ENCODE data around the gene TXNL4B. TPM values are rescaled to one million over a fixed set of nuclear protein-coding genes. Genes with fewer than 3 reads are reported as not detected.
A peak's percentile ranks its signal among the peaks of the same experiment; 100 is the strongest.

The TXNL4B gene
- total RNA-seq, 1 experiment from 2014 or later = 12.2 TPM

- ChIA-PET POLR2A (ENCODE audit: unreplicated experiment) (no interaction called here), CTCF (interaction anchor here (0.5 to 1.0 kb wide), 3 partner anchors 25 to 659 kb away, joined by 3 to 5 read pairs (median 4); no protein-coding TSS in a partner anchor)
- Histone ChIP-seq H3K4me3 (no peak overlapping the region), H3F3A (ENCODE audit: insufficient read depth, low read depth) (no peaks in the 10 kb centered on the region), H4K20me1 (ENCODE audit: insufficient read depth) (no peaks in the 10 kb centered on the region), H3K4me1 (replicated peaks; ENCODE audit: insufficient read depth) (no peaks in the 10 kb centered on the region), H3K27ac (no peak overlapping the region), H3K79me2 (ENCODE audit: low read depth) (no peaks in the 10 kb centered on the region), H3K27me3 (ENCODE audit: insufficient read depth, low read depth) (peaks cover 21% of the 10 kb centered on the region), H2AFZ (no peak overlapping the region), H3K36me3 (ENCODE audit: low read depth) (no peaks in the 10 kb centered on the region), H3K9me2 (ENCODE audit: insufficient read depth) (no peaks in the 10 kb centered on the region), H3K9me3 (ENCODE audit: insufficient read depth, low read depth) (no peaks in the 10 kb centered on the region), H3K4me2 (no peak overlapping the region)
- BruUV-seq (replicated peaks) = no TSS peak
- peak; percentile 39 to 60 for DNase-seq
- intact Hi-C loops (cut with micrococcal nuclease; ENCODE audit: unreplicated experiment) = loop anchor here (2.0 kb wide), 1 partner anchor 342 kb away; no protein-coding TSS in a partner anchor
- no peak for TF ChIP-seq EZH2 (IDR thresholded peaks at IDR 0.05; ENCODE audit: low read depth)
- peak; percentile 87 for TF ChIP-seq CTCF (conservative IDR thresholded peaks at IDR 0.05)
Observed at GRCh38 chr16:72124761-72125634, 31.6 kb upstream of the TXNL4B start.

- no peaks in the 10 kb centered on the region for H3K36me3 ChIP-seq (ENCODE audit: low read depth)
- no peaks in the 10 kb centered on the region for H4K20me1 ChIP-seq (ENCODE audit: insufficient read depth)
- H3K27ac ChIP-seq = no peak overlapping the region
- CTCF ChIA-PET = no interaction called here
- no peaks in the 10 kb centered on the region for H3K9me2 ChIP-seq (ENCODE audit: insufficient read depth)
- POLR2A ChIA-PET (ENCODE audit: unreplicated experiment) = no interaction called here
- H3K4me2 ChIP-seq = no peak overlapping the region
- no peaks in the 10 kb centered on the region for H3K79me2 ChIP-seq (ENCODE audit: low read depth)
- peaks cover 13% of the 10 kb centered on the region for H3K27me3 ChIP-seq (ENCODE audit: insufficient read depth, low read depth)
- DNase-seq = no peak
- no peaks in the 10 kb centered on the region for H3F3A ChIP-seq (ENCODE audit: insufficient read depth, low read depth)
- intact Hi-C loops (cut with micrococcal nuclease; ENCODE audit: unreplicated experiment) = loop anchor here (2.0 kb wide), 1 partner anchor 343 kb away; no protein-coding TSS in a partner anchor
- no TSS peak for BruUV-seq (replicated peaks)
- no peaks in the 10 kb centered on the region for H3K9me3 ChIP-seq (ENCODE audit: insufficient read depth, low read depth)
- H2AFZ ChIP-seq = no peak overlapping the region
- no peaks in the 10 kb centered on the region for H3K4me1 ChIP-seq (replicated peaks; ENCODE audit: insufficient read depth)
- TF ChIP-seq EZH2 (IDR thresholded peaks at IDR 0.05; ENCODE audit: low read depth) (no peak), CTCF (conservative IDR thresholded peaks at IDR 0.05) (no peak)
- no peak overlapping the region for H3K4me3 ChIP-seq
Observed at GRCh38 chr16:72124148-72124547, 30.7 kb upstream of the TXNL4B start.

- no TSS peak for BruUV-seq (replicated peaks)
- no peak for TF ChIP-seq EZH2 (IDR thresholded peaks at IDR 0.05; ENCODE audit: low read depth)
- no peak for TF ChIP-seq CTCF (conservative IDR thresholded peaks at IDR 0.05)
- Histone ChIP-seq H3K79me2 (ENCODE audit: low read depth) (no peaks in the 10 kb centered on the region), H3K27ac (no peak overlapping the region), H3K27me3 (ENCODE audit: insufficient read depth, low read depth) (peaks cover 6% of the 10 kb centered on the region), H3F3A (ENCODE audit: insufficient read depth, low read depth) (no peaks in the 10 kb centered on the region), H3K9me2 (ENCODE audit: insufficient read depth) (no peaks in the 10 kb centered on the region), H3K36me3 (ENCODE audit: low read depth) (no peaks in the 10 kb centered on the region), H3K9me3 (ENCODE audit: insufficient read depth, low read depth) (no peaks in the 10 kb centered on the region), H2AFZ (0 out of 2 replicates have a peak overlapping the region, but pooled peaks have one; percentile 16), H3K4me1 (replicated peaks; ENCODE audit: insufficient read depth) (no peaks in the 10 kb centered on the region), H4K20me1 (ENCODE audit: insufficient read depth) (no peaks in the 10 kb centered on the region), H3K4me3 (no peak overlapping the region), H3K4me2 (no peak overlapping the region)
- POLR2A ChIA-PET (ENCODE audit: unreplicated experiment) = no interaction called here
- intact Hi-C loops (cut with micrococcal nuclease; ENCODE audit: unreplicated experiment) = no loop called here
- no peak for DNase-seq
- CTCF ChIA-PET = no interaction called here
Observed at GRCh38 chr16:72123426-72123825, 30.0 kb upstream of the TXNL4B start.

Measured in PC-9 (cell line).